ENCODE results near the gene TGFBR3. TPM values are rescaled to one million over a fixed set of nuclear protein-coding genes. Genes with fewer than 3 reads are reported as not detected.

The TGFBR3 gene
- total RNA-seq, 4 donors from 2014 or later, result 32.9 to 138 (median 58.8) TPM

- intact Hi-C loops (cut with DNase I; ENCODE audit: low total_unique reads), result no loop called here
- H3K27me3 ChIP-seq, result no peaks in the 10 kb centered on the region
- in situ Hi-C loops (cut with MboI; ENCODE audit: low pct_ligation_motif_present in 1 of 4, low pct_unique_long_range_greater_than_20kb in 1 of 4, low sequenced_read_pairs in 3 of 4), result no loop called here
- no peak overlapping the region for H3K4me3 ChIP-seq
- H3K36me3 ChIP-seq, result no peaks in the 10 kb centered on the region
- no peaks in the 10 kb centered on the region for H3K9me3 ChIP-seq
- 84 to 95% methylated on average over 4 to 8 of the region's 8 CpGs for WGBS, 2 donors (ENCODE audit: low coverage in 1 of 2)
- peaks cover 7 to 44% (median 16%) of the 10 kb centered on the region in 4 donors for H3K4me1 ChIP-seq
- no peak for DNase-seq
- H3K27ac ChIP-seq, result peak overlapping the region; percentile 23 to 65 (median 40)
- no peak for TF ChIP-seq POLR2AphosphoS5 (IDR thresholded peaks at IDR 0.05)
- no peak for TF ChIP-seq EP300 (IDR thresholded peaks at IDR 0.05; ENCODE audit: low read depth)
- TF ChIP-seq POLR2A (IDR thresholded peaks at IDR 0.05), result no peak
- TF ChIP-seq CTCF (IDR thresholded peaks at IDR 0.05), result no peak
These were observed 82.8 kb downstream of the TGFBR3 start for GRCh38 chr1:91803123-91803522.

- DNase-seq, result no peak
- in situ Hi-C loops (cut with MboI; ENCODE audit: low pct_ligation_motif_present in 1 of 4, low pct_unique_long_range_greater_than_20kb in 1 of 4, low sequenced_read_pairs in 3 of 4), result no loop called here
These were observed 84.3 kb downstream of the TGFBR3 start for GRCh38 chr1:91801496-91802115.

GRCh38 chr1:91799863-91800262, 86.1 kb downstream of the TGFBR3 start:
- WGBS, 2 donors (ENCODE audit: low coverage in 1 of 2), result 41% methylated on average over 3 of the region's 3 CpGs; no CpG with 5 or more reads in 1 of the 2 donors
- Histone ChIP-seq H3K27me3 (no peaks in the 10 kb centered on the region), H3K4me1 (peaks cover 7 to 31% (median 12%) of the 10 kb centered on the region in 4 donors), H3K36me3 (no peaks in the 10 kb centered on the region), H3K9me3 (no peaks in the 10 kb centered on the region), H3K27ac (peak overlapping the region in 1 of 4 donors; percentile 78), H3K4me3 (no peak overlapping the region)
- in situ Hi-C loops (cut with MboI; ENCODE audit: low pct_ligation_motif_present in 1 of 4, low pct_unique_long_range_greater_than_20kb in 1 of 4, low sequenced_read_pairs in 3 of 4) (no loop called here), intact Hi-C loops (cut with DNase I; ENCODE audit: low total_unique reads) (loop anchor here (5.0 kb wide), 1 partner anchor 87 kb away; the partner anchor contains the start of gene TGFBR3)
- no peak for DNase-seq
- no peak for TF ChIP-seq CTCF (IDR thresholded peaks at IDR 0.05)
- no peak for TF ChIP-seq POLR2AphosphoS5 (IDR thresholded peaks at IDR 0.05)
- TF ChIP-seq POLR2A (IDR thresholded peaks at IDR 0.05), result no peak
- TF ChIP-seq EP300 (IDR thresholded peaks at IDR 0.05; ENCODE audit: low read depth), result no peak

More at GRCh38 chr1:91801496-91802115, 84.3 kb downstream of the TGFBR3 start:
- 87 to 91% methylated on average over 3 of the region's 3 CpGs for WGBS, 2 donors (ENCODE audit: low coverage in 1 of 2)
- intact Hi-C loops (cut with DNase I; ENCODE audit: low total_unique reads), result no loop called here
- H3K4me1 ChIP-seq, result peaks cover 7 to 38% (median 16%) of the 10 kb centered on the region in 4 donors
- no peaks in the 10 kb centered on the region for H3K36me3 ChIP-seq
- no peaks in the 10 kb centered on the region for H3K27me3 ChIP-seq
- no peak overlapping the region for H3K4me3 ChIP-seq
- H3K27ac ChIP-seq, result peak overlapping the region in 1 of 4 donors; percentile 36
- no peaks in the 10 kb centered on the region for H3K9me3 ChIP-seq
- TF ChIP-seq POLR2AphosphoS5 (IDR thresholded peaks at IDR 0.05) (peak in 1 of 3 donors; percentile 21), CTCF (IDR thresholded peaks at IDR 0.05) (no peak)

GRCh38 chr1:91799159-91799558, 86.8 kb downstream of the TGFBR3 start:
- in situ Hi-C loops (cut with MboI; ENCODE audit: low pct_ligation_motif_present in 1 of 4, low pct_unique_long_range_greater_than_20kb in 1 of 4, low sequenced_read_pairs in 3 of 4) (no loop called here), intact Hi-C loops (cut with DNase I; ENCODE audit: low total_unique reads) (loop anchor here (5.0 kb wide), 1 partner anchor 88 kb away; the partner anchor contains the start of gene TGFBR3)
- DNase-seq, result no peak
- H3K4me3 ChIP-seq, result no peak overlapping the region
- peak overlapping the region in 2 of 4 donors; percentile 29 to 78 for H3K27ac ChIP-seq
- no peaks in the 10 kb centered on the region for H3K36me3 ChIP-seq
- H3K9me3 ChIP-seq, result no peaks in the 10 kb centered on the region
- no peak for TF ChIP-seq POLR2AphosphoS5 (IDR thresholded peaks at IDR 0.05)
- TF ChIP-seq EP300 (IDR thresholded peaks at IDR 0.05; ENCODE audit: low read depth), result no peak
- TF ChIP-seq CTCF (IDR thresholded peaks at IDR 0.05), result no peak
- TF ChIP-seq POLR2A (IDR thresholded peaks at IDR 0.05), result no peak
- 84% methylated on average over 5 of the region's 5 CpGs; no CpG with 5 or more reads in 1 of the 2 donors for WGBS, 2 donors (ENCODE audit: low coverage in 1 of 2)
- no peaks in the 10 kb centered on the region for H3K27me3 ChIP-seq
- H3K4me1 ChIP-seq, result peaks cover 7 to 24% (median 9%) of the 10 kb centered on the region in 4 donors
